Fibroblast of upper back skin (primary cell): ENCODE results near the gene MN1.

Source experiments
- DNase-seq: peaks from one replicate; pipeline ENCODE4 v3.0.0-alpha.2; 2013

MN1 gene

DNA sequence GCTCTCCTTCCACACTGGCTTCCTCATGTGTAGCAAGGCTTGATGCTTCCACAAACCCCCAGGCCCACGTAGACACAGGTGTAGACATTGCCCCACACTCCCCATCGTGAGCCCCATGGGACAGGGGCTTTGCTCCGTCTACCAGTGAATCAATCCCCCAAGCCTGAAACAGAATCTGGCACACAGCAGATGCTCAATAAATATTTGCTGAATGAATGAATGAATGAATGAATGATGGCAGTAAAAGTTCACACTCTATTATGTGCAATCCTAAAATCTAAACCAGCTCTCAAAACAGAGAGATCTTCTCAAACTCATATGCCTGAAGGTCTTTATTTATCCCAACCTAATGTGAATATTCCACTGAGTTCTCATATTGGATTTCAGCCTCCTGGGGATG, 69.9 kb downstream of the MN1 start:
- DNase-seq, result no peak

DNA sequence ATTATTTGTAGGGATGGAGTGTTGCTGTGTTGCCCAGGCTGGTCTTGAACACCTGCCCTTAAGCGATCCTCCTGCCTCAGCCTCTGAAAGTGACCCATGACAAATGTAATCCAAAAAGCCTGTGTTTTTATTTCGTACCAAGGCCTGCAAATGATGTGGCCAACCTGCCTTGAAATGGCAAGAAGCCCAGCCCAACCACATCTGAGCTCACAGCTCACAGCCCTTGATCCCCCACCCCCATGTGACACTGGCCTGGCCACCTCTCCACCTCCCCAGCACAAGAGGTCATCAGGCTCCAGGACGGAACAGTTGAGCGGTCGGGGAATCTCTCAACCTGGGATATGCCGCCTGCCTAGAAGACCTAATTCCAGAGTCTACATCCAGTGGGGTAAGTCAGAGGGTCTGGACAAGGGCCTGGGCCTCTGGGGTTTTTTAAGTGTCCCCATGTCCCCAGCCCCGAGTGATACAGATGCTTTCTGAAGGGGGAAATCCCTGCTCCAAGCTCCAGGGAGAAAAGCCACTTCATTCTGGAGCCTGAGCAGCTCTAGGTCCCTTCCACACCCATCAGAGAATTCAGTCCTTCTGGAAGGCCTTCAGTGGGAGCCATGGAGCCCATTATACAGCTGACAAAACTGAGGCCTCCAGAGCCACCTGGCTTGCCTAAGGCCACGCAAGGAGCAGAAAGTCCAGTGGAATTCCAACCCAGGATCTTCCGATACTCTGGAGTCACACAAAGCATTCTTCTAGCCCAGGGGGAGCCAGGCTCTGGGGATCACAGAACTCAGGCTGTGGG, 70.7 kb downstream of the MN1 start:
- DNase-seq, result no peak

DNA sequence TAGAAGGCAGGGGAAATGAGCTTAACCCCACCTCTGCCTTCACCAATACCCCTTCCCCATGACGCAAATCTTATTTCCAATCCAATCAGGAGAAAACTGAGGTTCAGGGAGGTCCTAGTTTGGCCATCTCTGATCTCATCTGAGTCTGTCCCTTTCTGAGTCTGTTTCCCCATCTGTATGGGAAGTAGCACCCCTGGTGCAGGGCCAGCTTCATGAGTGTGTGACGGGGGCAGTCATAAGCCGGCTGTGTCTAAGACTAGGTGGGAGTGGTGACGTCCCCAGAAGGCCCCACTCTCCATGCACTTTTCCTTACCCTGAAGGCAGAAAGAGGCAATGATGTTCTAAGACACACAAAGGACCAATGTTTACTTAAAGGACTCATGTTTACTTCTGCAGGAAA, 72.3 kb downstream of the MN1 start:
- DNase-seq, result no peak

DNA sequence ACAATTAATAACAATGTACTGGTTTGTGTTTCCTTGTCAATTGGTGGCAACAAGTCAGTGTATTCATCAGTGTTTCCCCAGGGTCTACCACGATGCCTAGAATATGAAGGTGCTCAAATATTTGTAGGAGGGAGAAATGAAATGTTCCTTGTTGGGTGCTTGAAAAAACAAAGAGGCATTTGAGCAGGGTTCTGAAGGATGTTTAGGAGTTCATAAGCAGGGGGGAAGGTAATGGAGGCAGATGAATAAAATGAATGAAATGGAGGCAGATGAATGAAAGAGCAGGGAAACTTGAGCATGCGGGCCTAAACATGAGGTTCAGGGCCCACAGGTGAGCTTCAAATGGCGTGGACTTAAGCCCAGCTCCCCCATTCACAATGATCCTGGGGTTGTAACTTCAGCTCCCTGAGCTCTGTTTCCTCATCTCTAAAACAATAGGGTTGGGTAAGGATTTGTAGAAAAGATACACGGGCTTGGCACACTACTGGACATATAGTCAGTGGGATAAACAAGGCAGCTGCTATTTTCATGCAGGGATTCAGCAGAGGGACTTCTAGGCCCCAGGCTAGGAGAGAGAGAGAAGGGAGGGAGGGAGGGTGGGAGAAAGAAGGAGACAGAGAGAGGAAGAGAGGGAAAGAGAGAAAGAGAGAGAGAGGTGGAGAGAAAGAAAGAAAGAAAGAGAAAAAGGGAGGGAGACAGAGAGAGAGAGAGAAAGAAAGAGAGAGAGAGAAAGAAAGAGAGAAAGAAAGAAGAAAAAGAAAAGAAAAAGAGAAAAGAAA, 73.7 kb downstream of the MN1 start:
- no peak for DNase-seq

DNA sequence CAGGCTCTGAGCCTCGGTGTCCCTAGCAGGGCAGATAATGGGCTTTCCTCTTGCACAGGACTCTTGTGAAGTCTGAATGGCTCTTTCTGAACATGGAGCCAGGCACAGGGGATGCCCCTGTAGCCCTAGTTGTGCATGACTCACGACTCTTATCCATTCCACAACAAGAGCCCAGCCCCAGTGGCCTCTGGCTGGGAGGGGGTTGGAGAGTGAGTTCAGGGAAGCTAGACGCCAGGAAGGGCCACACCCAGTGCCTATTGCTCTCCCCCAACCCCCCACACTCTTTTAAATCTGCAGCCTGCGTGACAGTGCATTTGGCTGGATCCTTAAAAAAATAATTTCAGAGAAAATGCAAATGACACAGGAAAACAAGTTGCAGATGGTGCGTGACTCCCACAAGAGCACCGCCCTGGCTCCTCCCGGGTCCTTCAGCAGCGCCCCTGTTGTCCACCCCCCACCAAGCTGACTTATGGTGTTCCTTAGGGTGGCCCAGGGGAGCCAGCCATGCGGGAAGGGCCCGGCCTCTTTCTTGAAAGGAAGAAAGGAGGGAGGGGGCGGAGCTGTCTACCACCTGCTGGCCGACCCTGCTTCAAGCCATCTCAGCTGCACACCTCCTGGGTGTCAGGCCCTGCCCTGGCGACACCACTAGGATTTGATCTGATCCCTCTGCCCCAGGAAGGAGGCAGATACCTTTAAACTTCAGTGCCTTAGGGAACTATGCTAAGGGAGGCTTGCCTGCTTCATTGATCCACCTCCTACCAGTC, 74.7 kb downstream of the MN1 start:
- peak; percentile 90 for DNase-seq

DNA sequence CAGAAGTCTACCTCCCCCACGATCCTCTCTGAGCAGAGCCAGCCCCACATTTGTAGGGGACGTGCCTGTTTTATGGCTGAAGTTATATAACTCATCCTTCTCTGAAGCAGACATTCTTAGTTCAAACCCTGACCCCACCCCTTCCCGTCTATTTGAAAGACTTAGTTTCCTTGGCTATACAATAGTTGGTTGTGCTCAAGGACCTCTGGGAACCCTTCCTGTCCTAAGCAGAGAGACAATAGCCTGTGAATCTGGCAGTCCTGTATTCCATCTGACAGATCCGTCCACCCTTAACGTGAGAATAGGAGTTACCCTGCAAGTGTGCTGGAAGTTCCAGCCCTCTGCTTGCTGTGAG, 75.2 kb downstream of the MN1 start:
- DNase-seq, result no peak

DNA sequence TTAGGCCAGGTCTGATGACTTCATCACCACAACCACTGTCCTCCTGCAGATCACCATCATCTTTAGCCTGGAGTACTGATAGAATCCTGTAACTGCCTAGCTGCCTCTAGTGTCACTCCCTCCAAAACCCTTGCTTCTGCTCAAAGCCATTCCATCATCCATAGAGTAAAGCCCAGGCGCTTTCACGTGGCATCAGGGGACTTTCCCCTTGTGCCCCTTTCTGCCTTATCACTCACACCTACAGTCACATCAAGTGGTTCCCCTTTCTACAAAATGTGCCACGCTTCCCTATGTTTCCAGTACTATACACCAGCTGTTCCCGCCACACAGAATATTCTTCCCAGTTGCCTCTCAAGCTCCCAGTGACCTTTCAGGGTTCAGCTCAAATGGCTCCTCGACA, 75.9 kb downstream of the MN1 start:
- no peak for DNase-seq

DNA sequence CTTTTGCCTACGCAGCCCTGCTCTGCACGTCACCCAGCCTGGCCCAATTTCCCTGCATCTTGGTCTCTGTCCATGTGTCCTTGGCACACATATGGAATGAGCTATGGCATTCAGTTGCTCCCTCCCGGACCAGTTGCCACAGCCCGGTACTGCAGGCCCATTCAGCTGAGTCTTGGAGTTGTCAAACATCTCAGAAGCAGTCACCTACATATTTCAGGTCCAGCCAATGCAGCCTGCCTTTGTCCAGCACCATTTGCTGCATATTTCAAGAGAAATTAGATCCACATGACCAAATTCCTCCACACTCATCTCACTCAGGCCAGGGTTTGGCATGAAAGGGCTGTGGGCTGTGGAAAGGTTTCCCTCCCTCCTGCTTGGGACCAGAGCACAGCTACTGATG, 76.8 kb downstream of the MN1 start:
- peak; percentile 66 for DNase-seq

DNA sequence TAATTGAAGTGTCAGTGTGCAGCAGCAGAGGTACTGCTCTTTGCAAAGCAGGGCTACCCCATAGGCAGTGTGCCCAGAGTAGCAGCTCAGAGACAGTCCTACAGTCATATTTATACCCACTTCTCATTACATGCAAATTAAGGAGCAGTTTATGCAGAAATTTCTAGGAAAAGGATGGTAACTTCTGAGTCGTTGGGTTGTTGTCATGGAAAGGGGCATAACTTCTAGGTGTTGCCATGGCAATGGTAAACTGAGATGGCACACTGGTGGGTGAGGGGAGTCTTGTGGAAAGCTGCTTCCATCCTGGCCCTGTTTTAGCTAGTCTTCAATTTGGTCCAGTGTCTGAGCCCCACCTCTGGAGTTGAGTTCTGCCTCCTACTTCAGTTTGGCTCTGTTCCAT, 77.4 kb downstream of the MN1 start:
- no peak for DNase-seq

DNA sequence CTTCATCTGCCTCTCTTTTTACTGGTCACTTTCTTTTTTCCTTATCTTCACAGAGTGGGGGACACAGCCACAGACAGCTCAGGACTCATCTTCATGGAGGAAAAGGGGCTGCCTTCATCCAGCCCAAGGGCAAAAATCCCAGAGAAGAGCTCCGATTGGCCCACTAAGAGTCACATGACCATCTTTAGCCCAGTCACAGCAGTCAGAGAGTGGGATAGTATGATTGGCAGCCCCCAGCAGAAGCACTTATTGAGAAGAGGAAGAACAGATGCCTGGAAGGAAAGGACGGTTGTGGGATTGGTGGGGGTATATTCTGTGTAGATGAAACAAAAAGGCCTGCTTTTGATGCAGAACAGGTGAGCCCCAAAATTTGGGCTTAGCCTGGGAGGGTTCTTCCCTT, 77.8 kb downstream of the MN1 start:
- no peak for DNase-seq

DNA sequence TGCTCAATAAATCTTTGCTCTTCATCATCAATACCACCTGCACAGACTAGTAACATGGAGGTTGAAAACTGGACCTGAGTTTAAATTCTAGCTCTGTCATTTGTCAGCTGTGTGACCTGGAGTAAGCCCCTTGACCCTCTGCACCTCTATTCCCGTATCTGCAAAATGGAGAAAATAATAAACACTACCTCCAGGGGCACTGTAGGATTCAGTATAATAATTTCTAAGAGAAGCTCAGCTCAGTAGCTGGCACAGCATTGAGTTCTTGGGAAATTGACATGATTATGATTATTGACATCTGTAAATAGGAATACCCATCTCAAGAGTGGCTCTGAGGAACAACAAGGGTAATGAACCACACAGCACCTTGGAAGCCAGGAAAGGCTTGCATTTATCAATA, 78.4 kb downstream of the MN1 start:
- DNase-seq, result no peak

DNA sequence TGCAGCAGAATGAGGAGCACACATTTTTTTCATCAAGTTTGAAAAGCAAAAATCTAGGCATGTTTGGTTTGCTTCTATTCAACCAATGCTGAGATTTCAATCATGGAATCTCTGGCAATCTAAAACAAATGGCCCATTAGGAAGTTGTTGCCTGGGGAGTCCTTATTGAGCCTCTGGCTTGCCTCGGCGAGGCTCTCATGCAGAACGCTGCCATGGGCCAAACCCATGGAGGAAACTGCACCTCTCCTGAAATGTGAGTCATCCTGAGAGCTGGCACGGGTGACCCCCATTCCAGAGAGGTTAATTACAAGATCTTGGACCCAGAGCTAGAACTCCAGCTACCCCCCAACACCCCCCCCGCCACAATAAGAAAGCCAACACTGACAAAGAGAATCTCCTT, 80.7 kb downstream of the MN1 start:
- no peak for DNase-seq

DNA sequence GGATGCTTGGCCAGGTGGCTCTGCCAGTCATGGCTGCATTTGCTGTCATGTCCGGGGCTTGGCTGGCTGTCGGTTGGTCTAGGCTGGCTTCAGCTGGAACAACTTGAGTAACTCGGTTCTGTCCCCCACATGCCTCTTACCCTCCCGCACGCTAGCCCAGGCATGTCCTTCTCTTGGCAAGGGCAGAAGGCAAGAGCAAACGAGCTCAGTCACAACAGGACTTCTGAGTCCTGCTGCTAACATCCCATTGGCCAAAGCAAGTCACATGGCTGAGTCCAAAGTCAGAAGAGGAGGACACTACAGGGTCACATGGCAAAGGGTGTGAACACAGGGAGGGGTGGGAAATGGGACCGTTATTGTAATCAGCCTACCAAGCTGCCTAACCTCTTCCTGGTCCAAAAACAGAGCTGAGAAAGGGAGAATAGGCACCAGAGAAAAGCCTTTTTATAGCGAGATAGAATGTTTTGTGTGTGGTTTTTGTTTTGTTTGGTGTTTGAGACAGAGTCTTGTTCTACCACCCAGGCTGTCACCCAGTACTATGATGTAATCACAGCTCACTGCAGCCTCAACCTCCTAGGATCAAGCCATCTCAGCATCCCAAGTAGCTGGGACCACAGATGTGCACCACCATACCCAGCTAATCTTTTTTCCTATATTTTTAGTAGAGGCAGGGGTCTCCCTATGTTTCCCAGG, 81.9 kb downstream of the MN1 start:
- DNase-seq, result peak; percentile 13

DNA sequence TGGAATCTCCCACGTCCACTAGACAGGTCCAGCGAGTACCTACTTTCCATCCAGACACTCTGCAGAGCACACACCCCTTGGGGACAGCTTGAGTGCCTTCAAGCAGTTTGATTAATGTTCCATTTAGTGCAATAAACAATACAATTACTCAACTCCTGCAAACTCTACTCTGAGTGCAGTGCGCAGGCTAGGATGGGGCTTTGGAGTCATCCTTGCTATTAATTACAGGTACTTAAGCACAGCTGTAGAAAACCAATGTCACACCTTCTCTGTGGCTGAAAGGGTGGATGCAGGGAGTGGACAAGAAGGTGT, 82.6 kb downstream of the MN1 start:
- DNase-seq, result no peak

DNA sequence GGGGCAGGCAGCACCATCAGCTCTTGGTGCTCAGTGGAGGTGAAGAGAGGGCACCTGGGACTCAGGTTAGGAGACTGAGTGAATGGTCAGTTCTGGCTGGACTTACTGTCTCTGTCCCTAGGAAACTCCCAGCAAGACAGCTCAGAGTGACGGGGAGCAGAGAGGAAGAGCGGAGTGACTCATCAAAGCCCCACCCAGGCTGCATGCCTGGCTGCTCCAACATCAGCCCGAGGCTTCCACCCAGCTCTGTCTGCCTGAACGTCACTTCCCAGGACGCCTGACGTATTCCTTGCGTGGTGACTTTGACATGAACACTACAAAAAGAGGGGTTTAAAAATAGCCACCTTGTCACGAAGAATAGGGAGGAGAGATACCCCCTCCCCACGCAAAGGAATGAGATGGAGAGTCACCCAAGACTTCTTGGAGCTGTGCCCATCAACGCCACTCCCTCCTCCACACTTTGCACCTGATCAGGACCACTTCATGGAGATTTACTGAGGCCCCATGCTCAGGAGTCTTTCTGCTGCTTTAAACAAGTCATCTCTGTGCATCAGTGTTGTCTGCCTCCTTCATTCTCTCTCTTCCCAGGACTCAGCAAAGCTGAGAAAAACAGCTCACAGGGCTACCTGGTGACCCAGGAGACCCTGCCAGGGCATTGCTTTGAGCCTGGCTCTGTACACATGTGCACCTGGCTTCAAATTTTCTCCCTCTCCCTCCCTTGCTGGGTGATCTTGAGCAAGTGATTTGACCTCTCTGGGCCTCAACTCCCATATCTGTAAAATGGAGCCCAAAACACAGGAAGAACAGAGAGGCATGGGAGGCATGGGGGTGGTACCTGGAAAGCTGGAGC, 83.1 kb downstream of the MN1 start:
- DNase-seq, result peak; percentile 90

DNA sequence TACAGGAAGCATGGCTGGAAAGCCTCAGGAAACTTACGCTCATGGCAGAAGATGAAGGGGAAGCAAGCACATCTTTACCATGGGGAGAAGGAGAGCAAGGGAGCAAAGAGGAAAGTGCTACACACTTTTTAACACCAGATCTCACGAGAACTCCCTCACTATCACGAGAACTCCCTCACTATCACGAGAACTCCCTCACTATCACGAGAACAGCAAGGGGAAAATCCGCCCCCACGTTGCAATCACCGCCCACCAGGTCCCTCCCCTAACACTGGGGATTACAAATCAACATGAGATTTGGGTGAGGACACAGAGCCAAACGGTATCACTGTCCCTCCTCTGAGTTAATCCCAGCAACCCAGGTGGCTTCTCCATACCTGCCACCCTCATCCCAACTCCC, 84.5 kb downstream of the MN1 start:
- no peak for DNase-seq

DNA sequence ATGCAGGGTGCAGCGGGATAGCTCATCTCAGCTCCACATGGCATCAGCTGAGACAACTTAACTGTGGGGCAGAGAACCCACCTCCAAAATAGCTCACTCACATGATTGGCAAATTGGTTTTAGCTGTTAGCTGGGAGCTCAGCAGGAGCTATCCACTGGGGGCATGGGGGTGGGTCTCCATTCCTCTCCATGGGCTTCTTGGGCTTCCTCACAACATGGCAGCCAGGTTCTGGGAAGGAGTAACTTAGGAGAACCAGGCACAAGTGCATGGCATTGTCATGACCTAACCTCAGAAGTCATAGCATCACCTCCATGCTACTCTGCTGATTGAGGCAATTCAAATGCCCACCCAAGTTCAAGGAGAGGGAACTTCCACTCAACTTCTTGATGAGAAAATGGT, 85.5 kb downstream of the MN1 start:
- DNase-seq, result no peak

DNA sequence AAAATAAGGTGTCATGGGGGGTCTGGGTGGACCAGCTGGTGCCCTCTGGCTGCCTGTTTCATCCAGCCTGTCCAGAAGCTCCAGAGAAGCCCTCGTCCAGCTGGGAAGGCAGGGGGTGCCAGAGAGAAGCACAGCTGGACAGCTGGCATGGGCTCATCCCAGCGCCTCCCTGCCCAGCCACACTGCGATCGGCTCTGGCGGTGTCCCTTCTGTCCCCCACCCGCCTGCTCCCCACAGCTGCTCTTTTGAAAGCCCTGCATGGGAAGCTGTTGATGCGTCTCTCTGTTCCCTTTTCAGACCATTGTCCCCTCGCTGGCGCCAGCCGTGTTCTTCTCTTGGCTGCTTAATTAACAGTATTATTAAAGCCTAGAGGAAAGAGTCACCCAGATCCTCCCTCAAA, 86.5 kb downstream of the MN1 start:
- DNase-seq, result no peak

DNA sequence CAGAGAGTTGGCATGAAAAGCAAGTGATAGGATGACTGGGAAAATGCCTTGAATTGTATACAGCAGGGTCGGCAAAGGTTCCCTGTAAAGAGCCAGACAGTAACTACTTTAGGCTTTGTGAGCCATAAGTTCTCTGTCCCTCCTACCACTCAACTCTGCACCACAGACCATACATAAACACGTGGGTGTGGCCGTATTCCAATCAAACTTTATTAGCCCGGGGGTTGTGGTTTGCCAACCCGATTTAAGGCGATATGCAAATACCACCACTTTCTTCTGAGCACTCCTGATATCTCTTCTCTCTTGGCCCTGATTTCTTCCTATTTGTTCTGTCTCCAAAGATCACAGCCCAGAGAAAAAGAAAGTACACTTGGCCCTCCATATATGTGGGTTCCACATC, 87.5 kb downstream of the MN1 start:
- no peak for DNase-seq

DNA sequence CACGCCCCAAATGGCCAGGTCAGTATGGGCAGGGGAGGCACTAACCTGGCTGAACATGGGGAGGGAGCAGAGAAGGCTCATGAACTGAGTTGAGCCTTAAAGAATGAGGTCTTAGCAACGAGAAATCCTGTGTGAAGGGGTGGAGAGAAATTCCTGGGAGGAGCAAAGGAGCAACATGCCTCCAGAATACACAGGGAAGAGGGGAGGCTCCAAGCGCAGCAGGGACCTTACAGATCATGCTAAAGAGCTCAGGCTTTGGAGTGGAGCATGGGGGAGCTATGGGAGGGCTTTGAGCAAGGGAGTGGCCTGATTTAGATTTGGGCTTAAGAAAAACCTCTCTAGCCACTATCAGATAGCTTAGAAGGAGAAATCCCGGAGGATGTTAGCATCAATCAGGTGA, 88.1 kb downstream of the MN1 start:
- no peak for DNase-seq

DNA sequence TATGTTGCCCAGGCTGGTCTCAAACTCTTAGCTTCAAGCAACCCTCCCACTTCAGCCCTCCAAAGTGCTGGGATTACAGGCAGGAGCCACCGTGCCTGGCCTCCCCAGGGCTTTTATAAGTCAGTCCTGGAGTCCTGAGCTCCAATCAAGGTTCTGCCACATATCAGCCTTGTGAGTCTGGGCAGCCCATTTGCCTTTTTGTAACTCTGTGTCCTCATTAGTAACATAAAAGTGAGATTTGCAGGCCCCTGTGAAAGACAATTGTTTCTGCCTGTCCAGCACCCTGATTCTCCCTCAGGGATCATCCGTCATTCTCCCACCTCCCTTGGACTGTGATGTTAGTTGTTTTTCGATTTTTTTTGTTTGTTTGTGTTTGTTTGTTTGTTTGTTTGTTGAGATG, 89.8 kb downstream of the MN1 start:
- DNase-seq, result no peak

DNA sequence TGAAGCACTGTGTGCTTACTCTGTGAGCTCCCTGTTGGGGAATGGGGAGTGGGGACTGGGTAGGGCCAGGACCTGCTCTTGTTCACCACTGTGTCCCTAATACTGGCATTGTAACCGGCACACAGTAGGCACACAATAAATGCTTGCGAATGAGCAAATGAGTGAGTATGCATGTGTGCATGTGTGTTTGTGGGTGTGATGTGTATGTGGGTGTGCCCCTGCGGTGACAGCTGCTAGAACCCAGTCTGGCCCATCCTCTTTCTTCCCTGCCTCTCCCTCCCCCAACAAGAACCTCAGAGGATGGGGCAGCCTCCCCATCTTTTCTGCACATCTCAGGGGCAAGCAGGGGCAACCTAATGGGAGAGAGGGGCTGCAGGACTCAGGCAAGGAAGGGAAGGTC, 90.5 kb downstream of the MN1 start:
- DNase-seq, result no peak
